GM10266 (cell line): ENCODE data around the gene ATXN7L3.
"Not testable (repeated sequence)": the region's sequence is repeated elsewhere in the genome, so short reads cannot be mapped to it uniquely, and the experiment has no call there.

Experiments used
- DNase-seq: peaks from one replicate; pipeline ENCODE4 v3.0.0; 2012; ENCODE audit errors: extremely low spot score
- CTCF ChIP-seq: IDR thresholded peaks from 2 replicates; pipeline ENCODE4 v1.5.1; 2012; ENCODE audit warnings: mild to moderate bottlenecking, low read depth; ENCODE audit not compliant: control insufficient read depth, insufficient read depth; ENCODE audit errors: missing control alignments

Gene ATXN7L3

DNA sequence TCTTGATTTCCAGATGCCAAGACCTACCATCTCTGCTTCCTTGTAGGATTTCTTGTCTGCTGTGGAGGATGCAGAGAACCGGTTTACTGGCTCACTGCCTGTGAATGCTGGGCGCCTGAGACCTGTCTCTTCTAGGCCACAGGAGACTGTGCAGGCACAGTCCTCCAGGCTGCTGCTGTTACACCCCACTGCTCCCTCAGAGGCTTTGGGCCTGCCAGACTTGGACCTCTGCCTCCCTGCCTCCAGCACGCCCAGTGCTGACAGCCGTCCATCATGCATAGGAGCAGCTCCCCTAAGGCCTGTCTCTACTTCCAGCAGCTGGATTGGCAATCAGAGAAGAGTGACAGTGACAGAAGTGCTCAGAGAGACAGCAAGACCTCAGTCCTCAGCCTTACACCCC lies 51.9 kb downstream of the ATXN7L3 start:
- DNase-seq: no peak
- TF ChIP-seq CTCF: no peak

GRCh38 chr17:44146375-44147346 lies 53.0 kb downstream of the ATXN7L3 start:
- TF ChIP-seq CTCF: no peak
- DNase-seq: no peak

GRCh38 chr17:44144966-44145739 lies 54.5 kb downstream of the ATXN7L3 start:
- DNase-seq: no peak
- TF ChIP-seq CTCF: no peak

- not testable (repeated sequence) for DNase-seq
Measured at GRCh38 chr17:44143921-44144320, 55.8 kb downstream of the ATXN7L3 start.
